GM23248 (cell line): ENCODE data around the gene SIPA1L3. TPM values are rescaled to one million over a fixed set of nuclear protein-coding genes. Genes with fewer than 3 reads are reported as not detected.
A peak's percentile ranks its signal among the peaks of the same experiment; 100 is the strongest.

Experiments used
- DNase-seq: peaks from one replicate; pipeline ENCODE4 v3.0.0-alpha.2; 2015
- H2AFZ ChIP-seq: fragments of 200-600 bp; sonication (generic); 2 replicates; pipeline ENCODE4 v1.6.1; 2016; ENCODE audit warnings: antibody characterized with exemption
- H3F3A ChIP-seq: fragments of 200-600 bp; sonication (generic); 2 replicates; pipeline ENCODE4 v1.6.1; 2016; ENCODE audit warnings: mild to moderate bottlenecking, antibody characterized with exemption, mixed run types; ENCODE audit not compliant: insufficient read depth
- H3K27ac ChIP-seq: fragments of 200-600 bp; sonication (generic); 2 replicates; pipeline ENCODE4 v1.5.1; 2016; ENCODE audit warnings: mild to moderate bottlenecking
- H3K27me3 ChIP-seq: fragments of 200-600 bp; sonication (generic); replicated peaks from 2 replicates; pipeline ENCODE4 v1.6.1; 2016; ENCODE audit warnings: mild to moderate bottlenecking; ENCODE audit not compliant: insufficient read depth
- H3K36me3 ChIP-seq: fragments of 200-600 bp; sonication (generic); 2 replicates; pipeline ENCODE4 v1.6.1; 2016; ENCODE audit warnings: low read depth, mild to moderate bottlenecking
- H3K4me1 ChIP-seq: fragments of 200-600 bp; sonication (generic); 2 replicates; pipeline ENCODE4 v1.6.1; 2016; ENCODE audit warnings: mild to moderate bottlenecking; ENCODE audit not compliant: insufficient read depth
- H3K4me2 ChIP-seq: fragments of 200-600 bp; sonication (generic); one replicate; pipeline ENCODE4 v1.6.1; 2016; ENCODE audit warnings: mild to moderate bottlenecking; ENCODE audit not compliant: unreplicated experiment
- H3K4me3 ChIP-seq: fragments of 200-600 bp; sonication (generic); 2 replicates; pipeline ENCODE4 v1.5.1; 2016; ENCODE audit warnings: mild to moderate bottlenecking
- H3K79me2 ChIP-seq: fragments of 200-600 bp; sonication (generic); 2 replicates; pipeline ENCODE4 v1.6.1; 2016; ENCODE audit warnings: mild to moderate bottlenecking; ENCODE audit not compliant: insufficient read depth
- H3K9ac ChIP-seq: fragments of 200-600 bp; sonication (generic); 2 replicates; pipeline ENCODE4 v1.6.1; 2016; ENCODE audit warnings: mild to moderate bottlenecking
- H3K9me2 ChIP-seq: fragments of 200-600 bp; sonication (generic); 2 replicates; pipeline ENCODE4 v1.6.1; 2016; ENCODE audit warnings: mixed run types, mild to moderate bottlenecking, moderate library complexity; ENCODE audit not compliant: insufficient read depth
- H3K9me3 ChIP-seq: fragments of 200-600 bp; sonication (generic); one replicate; pipeline ENCODE4 v1.6.1; 2017; ENCODE audit warnings: low read depth
- H4K20me1 ChIP-seq: fragments of 200-600 bp; sonication (generic); 2 replicates; pipeline ENCODE4 v1.6.0; 2016; ENCODE audit not compliant: insufficient read depth
- EZH2 ChIP-seq: fragments of 200-600 bp; sonication (generic); IDR thresholded peaks from 2 replicates; pipeline ENCODE4 v1.6.1; 2018; ENCODE audit warnings: antibody characterized with exemption, mild to moderate bottlenecking; ENCODE audit not compliant: insufficient read depth, poor library complexity, severe bottlenecking
- EZH2phosphoT487 ChIP-seq: fragments of 200-600 bp; sonication (generic); IDR thresholded peaks from 2 replicates; pipeline ENCODE4 v1.6.1; 2018; ENCODE audit warnings: antibody characterized with exemption, moderate library complexity, mild to moderate bottlenecking, low read depth; ENCODE audit not compliant: insufficient read depth
- WGBS, 2 experiments: methylation state at CpG; one replicate each; pipeline ENCODE4 v1.1.6; 2015 to 2017; ENCODE audit warnings: low lambda C conversion rate in 2 of 2, low coverage in 1 of 2; ENCODE audit errors: missing lambda C conversion rate in 2 of 2; 5-methylcytosine and 5-hydroxymethylcytosine counted together
- in situ Hi-C: fragments of 300-500 bp; cut with MboI; formaldehyde crosslinking; loops from 2 replicates; pipeline ENCODE4 v1.15.0; 2020
- polyA plus RNA-seq: library from polyadenylated mRNA; unstranded; fragments of >200 nt; fragmentation: Nextera tagmentation; extraction: Ambion mirVana; gene quantifications from 2 replicates; pipeline ENCODE4 v1.2.1, GENCODE V29; 2016
- total RNA-seq: library from RNA; depleted of rRNA; stranded (reverse); fragments of >200 nt; shearing (Covaris generic); gene quantifications from 2 replicates; pipeline ENCODE4 v1.2.3, GENCODE V29; 2014

The SIPA1L3 gene
- total and polyA plus RNA-seq, 2 experiments from 2014 or later: 3.7 to 12.1 TPM

GRCh38 chr19:37989855-37990254 lies 82.8 kb downstream of the SIPA1L3 start:
- Histone ChIP-seq H3K36me3 (no peaks in the 10 kb centered on the region), H3K4me2 (no peak overlapping the region), H3K27ac (no peak overlapping the region), H3K27me3 (no peaks in the 10 kb centered on the region), H3K4me3 (no peak overlapping the region), H3K9me2 (no peaks in the 10 kb centered on the region), H3K9ac (no peak overlapping the region), H3F3A (no peaks in the 10 kb centered on the region), H3K79me2 (peaks cover 93% of the 10 kb centered on the region), H2AFZ (no peak overlapping the region), H3K4me1 (peaks cover 8% of the 10 kb centered on the region; the same call in 1 of the 2 replicates), H4K20me1 (no peaks in the 10 kb centered on the region), H3K9me3 (no peaks in the 10 kb centered on the region)
- in situ Hi-C loops: no loop called here
- DNase-seq: no peak
- 71 to 77% methylated on average over 7 of the region's 7 CpGs for WGBS, 2 experiments
- TF ChIP-seq EZH2phosphoT487 (no peak), EZH2 (no peak)

GRCh38 chr19:37990362-37990761 lies 83.4 kb downstream of the SIPA1L3 start:
- no peak for DNase-seq
- Histone ChIP-seq H3K4me3 (no peak overlapping the region), H2AFZ (no peak overlapping the region), H3K4me2 (no peak overlapping the region), H3K27me3 (no peaks in the 10 kb centered on the region), H4K20me1 (no peaks in the 10 kb centered on the region), H3K9ac (no peak overlapping the region), H3K27ac (no peak overlapping the region), H3K79me2 (peaks cover 90% of the 10 kb centered on the region), H3K9me2 (no peaks in the 10 kb centered on the region), H3K36me3 (no peaks in the 10 kb centered on the region), H3F3A (no peaks in the 10 kb centered on the region), H3K4me1 (peaks cover 8% of the 10 kb centered on the region; the same call in 1 of the 2 replicates), H3K9me3 (no peaks in the 10 kb centered on the region)
- in situ Hi-C loops: no loop called here
- WGBS, 2 experiments: 89 to 93% methylated on average over 10 of the region's 10 CpGs
- no peak for TF ChIP-seq EZH2
- no peak for TF ChIP-seq EZH2phosphoT487

GRCh38 chr19:37991176-37991835 lies 84.3 kb downstream of the SIPA1L3 start:
- H2AFZ ChIP-seq: no peak overlapping the region
- H3K9me2 ChIP-seq: no peaks in the 10 kb centered on the region

GRCh38 chr19:37991841-37992248 lies 84.8 kb downstream of the SIPA1L3 start:
- Histone ChIP-seq H3K79me2 (peaks cover 90% of the 10 kb centered on the region), H3K9me2 (no peaks in the 10 kb centered on the region)

More at GRCh38 chr19:37991176-37991835, 84.3 kb downstream of the SIPA1L3 start:
- in situ Hi-C loops: no loop called here
- peaks cover 90% of the 10 kb centered on the region for H3K79me2 ChIP-seq
- H4K20me1 ChIP-seq: no peaks in the 10 kb centered on the region
- DNase-seq: no peak
- H3K36me3 ChIP-seq: no peaks in the 10 kb centered on the region
- H3F3A ChIP-seq: no peaks in the 10 kb centered on the region
- H3K4me3 ChIP-seq: no peak overlapping the region
- TF ChIP-seq EZH2 (no peak), EZH2phosphoT487 (no peak)
- WGBS, 2 experiments: 70% methylated on average over 10 of the region's 10 CpGs
- no peak overlapping the region for H3K9ac ChIP-seq
- peaks cover 8% of the 10 kb centered on the region; the same call in 1 of the 2 replicates for H3K4me1 ChIP-seq
- H3K4me2 ChIP-seq: no peak overlapping the region
- H3K27ac ChIP-seq: no peak overlapping the region
- no peaks in the 10 kb centered on the region for H3K27me3 ChIP-seq
- no peaks in the 10 kb centered on the region for H3K9me3 ChIP-seq

More at GRCh38 chr19:37991841-37992248, 84.8 kb downstream of the SIPA1L3 start:
- H3F3A ChIP-seq: no peaks in the 10 kb centered on the region
- TF ChIP-seq EZH2: no peak
- TF ChIP-seq EZH2phosphoT487: no peak
- H3K27ac ChIP-seq: no peak overlapping the region
- no peaks in the 10 kb centered on the region for H3K9me3 ChIP-seq
- H3K4me2 ChIP-seq: no peak overlapping the region
- H4K20me1 ChIP-seq: no peaks in the 10 kb centered on the region
- H3K27me3 ChIP-seq: no peaks in the 10 kb centered on the region
- in situ Hi-C loops: no loop called here
- H3K36me3 ChIP-seq: no peaks in the 10 kb centered on the region
- no peak overlapping the region for H2AFZ ChIP-seq
- 74 to 81% methylated on average over 4 of the region's 4 CpGs for WGBS, 2 experiments
- H3K4me1 ChIP-seq: peaks cover 8% of the 10 kb centered on the region; the same call in 1 of the 2 replicates
- DNase-seq: peak; percentile 40
- no peak overlapping the region for H3K4me3 ChIP-seq
- H3K9ac ChIP-seq: no peak overlapping the region
